ENCODE data around the gene EDDM13.

DNA sequence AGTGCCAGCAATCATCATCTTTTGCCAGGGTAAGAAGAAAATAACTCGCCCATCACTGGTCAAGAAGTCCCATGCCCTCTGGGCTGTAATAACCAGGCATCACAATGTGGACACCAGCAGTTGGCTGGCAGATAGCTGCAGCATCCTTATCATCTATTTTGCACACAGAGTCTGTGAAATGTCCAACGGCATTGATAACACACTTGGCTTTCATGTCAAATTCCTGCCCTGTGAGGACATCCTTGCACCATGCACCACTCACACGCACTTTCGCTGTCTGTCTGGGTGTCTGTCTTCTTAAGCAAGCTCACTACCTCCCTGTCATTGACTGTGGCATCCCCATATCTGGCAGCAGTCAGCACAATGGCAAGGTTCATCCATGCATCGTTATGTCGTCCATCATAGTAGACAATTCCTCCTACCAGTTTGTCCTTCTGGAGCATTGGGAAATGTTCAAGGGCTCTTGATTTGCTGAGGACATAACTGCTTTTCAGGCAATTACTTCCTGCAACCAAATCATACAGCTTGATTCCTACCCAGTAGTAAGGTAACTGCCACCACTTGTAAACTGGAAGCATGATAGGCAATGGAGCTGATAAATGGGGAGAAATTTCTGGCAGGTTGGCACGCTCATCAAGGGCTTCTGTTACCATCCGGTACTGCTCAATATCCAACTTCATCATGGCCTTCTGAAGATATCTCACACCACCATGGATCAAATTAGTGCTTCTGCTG lies 48.9 kb downstream of the EDDM13 start:
- TF ChIP-seq, protein P1, sequence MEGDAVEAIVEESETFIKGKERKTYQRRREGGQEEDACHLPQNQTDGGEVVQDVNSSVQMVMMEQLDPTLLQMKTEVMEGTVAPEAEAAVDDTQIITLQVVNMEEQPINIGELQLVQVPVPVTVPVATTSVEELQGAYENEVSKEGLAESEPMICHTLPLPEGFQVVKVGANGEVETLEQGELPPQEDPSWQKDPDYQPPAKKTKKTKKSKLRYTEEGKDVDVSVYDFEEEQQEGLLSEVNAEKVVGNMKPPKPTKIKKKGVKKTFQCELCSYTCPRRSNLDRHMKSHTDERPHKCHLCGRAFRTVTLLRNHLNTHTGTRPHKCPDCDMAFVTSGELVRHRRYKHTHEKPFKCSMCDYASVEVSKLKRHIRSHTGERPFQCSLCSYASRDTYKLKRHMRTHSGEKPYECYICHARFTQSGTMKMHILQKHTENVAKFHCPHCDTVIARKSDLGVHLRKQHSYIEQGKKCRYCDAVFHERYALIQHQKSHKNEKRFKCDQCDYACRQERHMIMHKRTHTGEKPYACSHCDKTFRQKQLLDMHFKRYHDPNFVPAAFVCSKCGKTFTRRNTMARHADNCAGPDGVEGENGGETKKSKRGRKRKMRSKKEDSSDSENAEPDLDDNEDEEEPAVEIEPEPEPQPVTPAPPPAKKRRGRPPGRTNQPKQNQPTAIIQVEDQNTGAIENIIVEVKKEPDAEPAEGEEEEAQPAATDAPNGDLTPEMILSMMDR (IDR thresholded peaks at IDR 0.05) = no peak
- TF ChIP-seq POLR2A (IDR thresholded peaks at IDR 0.05) = no peak
